Posterior vena cava (tissue), 2 donors: ENCODE measurements around the gene RAB18. TPM values are rescaled to one million over a fixed set of nuclear protein-coding genes. Genes with fewer than 3 reads are reported as not detected.
"Not testable (repeated sequence)": the region's sequence is repeated elsewhere in the genome, so short reads cannot be mapped to it uniquely, and the experiment has no call there.

Source experiments
- DNase-seq: peaks from one replicate; pipeline ENCODE4 v3.0.0-alpha.2; 2020; ENCODE audit warnings: low spot score
- intact Hi-C, 2 donors: fragments of 100-400 bp; cut with DNase I; formaldehyde crosslinking; loops; one replicate each; pipeline versions ENCODE4 v1.14.1 to v1.14.2; 2022 to 2023
- long read RNA-seq, 2 donors: library from polyadenylated mRNA; unstranded; transcript quantifications; one replicate each; pipeline ENCODE4 v2.0.0, GENCODE V29; 2020 to 2021
- total RNA-seq, 2 donors: library from RNA; stranded (reverse); fragmentation: NEBNext Ultra II Directional; extraction: Animal tissue kit (Norgen Biotek cat#: 25700); gene quantifications; one replicate each; pipeline ENCODE4 v1.2.1, GENCODE V29; 2021
- donor health status: DM: yes; HTN: yes; CAD: no.
- donor health status: DM: yes; HTN: yes; CAD: no.

Gene RAB18
- total RNA-seq = 10 to 100 TPM; 94.7 to 96.2 TPM
- long read RNA-seq, donor 1, full-length matches to known transcripts = 15 of 16 reads
- long read RNA-seq, donor 1, partial matches to known transcripts = 1 of 16 reads
- long read RNA-seq, donor 1, other reads (novel, unspliced or antisense) = 0 of 16 reads
- long read RNA-seq, donor 2, full-length matches to known transcripts = 74 of 79 reads
- long read RNA-seq, donor 2, partial matches to known transcripts = 1 of 79 reads
- long read RNA-seq, donor 2, other reads (novel, unspliced or antisense) = 4 of 79 reads

DNA sequence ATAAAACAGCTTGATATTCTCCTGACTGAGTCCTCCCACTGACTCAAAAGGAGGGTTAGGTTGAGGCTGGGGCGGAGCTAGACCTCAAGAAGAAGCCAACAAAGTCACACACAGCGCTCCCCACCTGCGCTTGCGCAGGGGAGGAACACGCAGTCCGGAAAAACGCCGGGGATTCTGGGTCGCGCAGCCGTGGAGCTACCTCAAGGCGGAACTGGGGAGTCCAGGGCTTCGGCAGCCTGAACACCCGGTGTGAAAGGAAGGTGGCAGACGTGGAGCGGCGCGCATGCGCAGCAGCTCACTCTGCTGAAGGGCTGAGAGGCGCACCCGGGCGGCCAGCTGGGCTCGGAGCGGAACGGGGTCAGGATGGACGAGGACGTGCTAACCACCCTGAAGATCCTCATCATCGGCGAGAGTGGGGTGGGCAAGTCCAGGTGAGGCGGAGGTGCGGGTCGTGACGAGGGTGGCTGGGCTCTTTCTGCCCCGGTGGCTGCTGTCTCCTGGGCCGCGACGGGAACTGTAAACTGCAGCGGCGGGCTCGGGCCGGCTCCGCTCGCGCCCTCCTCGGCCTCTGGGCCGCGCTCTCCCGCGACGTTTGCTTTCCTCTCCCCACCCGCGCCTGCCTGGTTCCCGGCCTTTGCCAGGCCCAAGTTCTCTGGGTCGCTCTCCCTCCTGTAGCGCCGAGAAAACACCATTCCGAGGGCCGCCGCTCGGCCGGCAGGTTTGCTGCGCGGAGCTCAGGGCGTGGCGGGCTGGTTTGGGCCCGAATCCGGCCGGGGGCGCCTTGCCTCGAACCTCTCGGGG lies at the start of gene RAB18:
Gene RAB18, plus strand, starts transcription at position 298 of the 801 bp plus-strand sequence. Its CDS starts 66 bp downstream, at position 364.
- DNase-seq = peak; percentile 100
- intact Hi-C loops = no loop called here

DNA sequence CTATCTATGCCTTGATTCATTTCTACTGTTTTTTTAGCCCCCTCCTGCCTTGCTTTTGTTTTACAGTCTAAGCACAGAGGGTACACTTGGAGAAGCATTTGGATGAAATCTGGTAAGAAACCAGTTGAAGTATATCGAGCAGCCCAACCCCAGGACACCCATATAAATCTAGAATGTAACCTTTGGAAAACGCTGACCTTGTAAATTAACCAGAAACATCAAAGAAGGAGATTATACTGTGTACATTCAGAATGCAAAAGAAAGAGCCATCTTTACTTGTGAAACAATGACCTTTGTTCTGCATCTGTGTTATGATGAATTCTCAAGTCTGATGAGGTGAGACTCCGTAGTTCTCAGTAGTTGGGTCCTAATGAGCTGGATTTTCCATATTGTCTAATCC lies 49.3 kb upstream of the RAB18 start:
- DNase-seq = no peak
- intact Hi-C loops = no loop called here

DNA sequence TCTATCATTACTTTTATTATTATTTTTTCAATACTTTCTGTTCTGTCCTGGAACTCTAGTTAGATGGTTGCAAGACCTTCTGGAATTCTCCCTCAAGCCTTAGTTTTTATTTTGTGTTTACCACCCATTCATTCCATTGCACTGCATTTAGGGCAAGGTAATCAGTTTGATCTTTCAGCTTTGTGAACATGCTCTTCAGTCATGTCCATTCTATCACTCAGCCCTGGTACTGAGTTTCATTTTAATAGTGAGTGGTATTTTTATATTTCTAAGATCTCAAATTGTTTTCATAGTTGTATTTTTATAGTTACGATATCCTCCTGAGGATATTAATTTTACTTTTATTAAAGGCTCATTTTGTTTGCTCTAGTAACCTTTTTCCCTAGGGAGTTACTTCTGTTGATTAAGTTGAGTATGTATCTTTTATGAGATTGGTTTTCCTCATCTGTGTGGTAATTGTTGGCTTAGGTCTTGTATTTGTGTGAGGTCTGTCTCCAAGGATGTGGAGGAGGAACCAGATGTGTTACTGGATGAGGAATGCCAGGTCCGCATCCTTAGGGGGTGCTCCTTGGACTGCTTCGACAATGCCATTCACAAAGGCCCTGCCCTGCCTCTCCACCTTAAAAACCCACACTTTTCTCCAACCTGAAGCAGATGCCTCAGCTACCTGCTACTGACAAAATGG lies 46.7 kb upstream of the RAB18 start:
- intact Hi-C loops = no loop called here
- no peak for DNase-seq

GRCh38 chr10:27457966-27458365 lies 46.1 kb upstream of the RAB18 start:
- intact Hi-C loops = no loop called here
- no peak for DNase-seq

- intact Hi-C loops = no loop called here
- no peak for DNase-seq
These were observed 42.8 kb upstream of the RAB18 start for GRCh38 chr10:27461312-27461711.

- no peak for DNase-seq
- intact Hi-C loops = no loop called here
These were observed 40.1 kb upstream of the RAB18 start for GRCh38 chr10:27463961-27464360.

- DNase-seq = no peak
- intact Hi-C loops = no loop called here
These were observed 39.1 kb upstream of the RAB18 start for GRCh38 chr10:27464993-27465392.

DNA sequence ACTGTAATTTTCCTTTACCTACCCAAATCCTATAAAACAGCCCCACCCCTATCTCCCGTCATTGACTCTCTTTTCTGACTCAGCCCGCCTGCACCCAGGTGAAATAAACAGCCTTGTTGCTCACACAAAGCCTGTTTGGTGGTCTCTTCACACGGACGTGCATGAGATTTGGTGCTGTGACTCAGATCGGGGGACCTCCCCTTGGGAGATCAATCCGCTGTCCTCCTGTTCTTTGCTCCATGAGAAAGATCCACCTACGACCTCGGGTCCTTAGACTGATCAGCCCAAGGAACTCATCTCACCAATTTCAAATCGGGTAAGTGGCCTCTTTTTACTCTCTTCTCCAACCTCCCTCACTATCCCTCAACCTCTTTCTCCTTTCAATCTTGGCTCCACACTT lies 38.5 kb upstream of the RAB18 start:
- intact Hi-C loops, DNase-seq: not testable (repeated sequence)

DNA sequence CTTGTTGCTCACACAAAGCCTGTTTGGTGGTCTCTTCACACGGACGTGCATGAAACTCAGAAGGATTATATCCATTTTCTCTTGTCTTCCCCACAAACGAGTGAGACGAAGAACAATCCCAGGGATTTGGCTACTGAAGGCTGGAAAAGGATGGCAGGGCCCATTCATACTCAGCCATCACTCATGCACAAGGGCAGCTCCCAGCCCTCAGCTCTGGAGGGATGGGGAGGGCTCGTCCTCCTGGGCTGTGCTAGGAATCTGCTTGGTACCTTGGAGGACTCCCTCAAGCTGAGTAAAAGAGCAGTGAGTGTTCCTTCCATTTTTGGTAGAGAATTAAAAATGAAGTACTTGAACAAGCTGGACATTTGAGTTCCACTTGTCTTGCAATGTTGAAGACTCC lies 33.2 kb upstream of the RAB18 start:
- intact Hi-C loops = no loop called here
- DNase-seq = no peak

DNA sequence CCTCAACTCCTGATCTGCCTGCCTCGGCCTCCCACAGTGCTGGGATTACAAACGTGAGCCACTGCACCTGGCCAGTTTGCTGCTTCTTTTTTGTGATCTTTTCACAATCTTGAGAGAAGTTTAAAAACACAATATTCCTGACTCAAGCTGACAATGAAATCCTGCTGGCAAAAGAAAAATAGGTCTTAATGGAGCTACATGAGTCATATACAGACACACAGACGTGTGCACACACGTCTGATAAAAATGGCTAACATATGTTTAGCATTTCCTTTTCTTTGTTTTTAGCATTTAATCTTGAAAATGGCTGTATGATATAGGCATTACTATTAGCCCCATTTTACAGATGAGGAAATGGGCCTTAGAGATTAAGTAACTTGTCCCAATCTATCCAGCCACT lies 29.4 kb upstream of the RAB18 start:
- no peak for DNase-seq
- intact Hi-C loops = no loop called here

- no peak for DNase-seq
- intact Hi-C loops = no loop called here
These were observed 25.1 kb upstream of the RAB18 start for GRCh38 chr10:27479016-27479415.

DNA sequence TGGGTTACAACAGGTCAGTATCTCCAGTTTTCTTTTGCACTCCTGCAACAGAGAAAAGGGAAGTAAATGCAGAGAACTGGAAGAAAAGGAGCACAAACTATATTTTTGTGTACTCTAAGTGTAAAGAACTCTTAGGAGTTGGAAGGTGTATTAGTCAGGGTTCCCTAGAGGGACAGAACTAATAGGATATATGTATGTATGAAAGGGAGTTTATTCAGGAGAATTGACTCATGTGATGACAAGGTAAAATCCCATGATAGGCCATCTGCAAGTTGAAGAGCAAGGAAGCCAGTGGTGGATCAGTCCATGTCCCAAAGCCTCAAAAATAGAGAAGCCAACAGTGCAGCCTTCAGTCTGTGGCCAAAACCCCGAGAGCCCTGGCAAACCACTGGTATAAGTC lies 22.6 kb upstream of the RAB18 start:
- no peak for DNase-seq
- intact Hi-C loops = no loop called here

DNA sequence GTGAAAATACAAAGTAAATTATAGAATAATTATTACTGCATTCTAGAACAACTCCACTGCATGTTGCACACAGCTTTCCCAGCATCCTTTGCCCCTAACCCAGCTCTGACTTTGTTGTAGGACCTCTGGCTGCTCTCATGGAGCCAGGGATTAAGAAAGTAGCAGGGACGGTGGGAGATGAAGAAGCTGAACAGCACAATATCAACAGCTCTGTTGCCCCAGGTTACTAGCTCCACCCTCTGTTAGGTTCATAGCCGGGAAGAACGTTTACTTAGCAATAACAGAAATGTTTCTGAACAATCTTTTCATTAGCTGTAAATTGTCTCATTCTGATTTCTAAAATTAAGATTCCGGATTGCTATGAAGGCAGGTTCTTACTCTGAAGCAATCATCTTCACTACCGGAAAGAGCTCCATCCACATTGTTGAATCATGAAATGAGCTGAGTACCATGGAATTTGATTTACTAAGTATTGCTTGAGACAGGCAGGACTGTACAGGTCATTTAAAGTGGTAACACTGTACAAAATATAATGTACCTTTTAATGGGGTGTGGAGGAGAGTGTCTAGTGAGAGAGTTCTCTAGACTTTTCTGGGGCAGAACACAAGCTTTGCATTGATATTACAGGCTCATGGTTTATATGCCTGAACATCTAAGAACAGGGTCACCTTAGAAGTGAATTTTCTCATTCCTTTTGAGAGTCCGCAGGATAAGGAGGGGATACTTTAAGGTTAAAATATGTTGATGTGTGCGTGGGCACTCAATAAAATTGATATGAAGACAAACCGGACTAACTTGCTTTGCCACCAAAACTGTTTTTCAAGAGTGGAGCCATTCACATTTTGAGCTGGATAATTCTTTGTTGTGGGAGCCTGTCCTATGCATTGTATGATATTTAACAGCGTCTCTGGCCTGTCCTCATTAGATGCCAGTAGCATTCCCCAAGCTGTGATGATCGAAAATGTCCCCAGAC lies 20.8 kb upstream of the RAB18 start:
- intact Hi-C loops = no loop called here

GRCh38 chr10:27485368-27485767 lies 18.7 kb upstream of the RAB18 start:
- intact Hi-C loops = no loop called here

More for the DNA sequence above, 20.8 kb upstream of the RAB18 start:
- DNase-seq = no peak

DNA sequence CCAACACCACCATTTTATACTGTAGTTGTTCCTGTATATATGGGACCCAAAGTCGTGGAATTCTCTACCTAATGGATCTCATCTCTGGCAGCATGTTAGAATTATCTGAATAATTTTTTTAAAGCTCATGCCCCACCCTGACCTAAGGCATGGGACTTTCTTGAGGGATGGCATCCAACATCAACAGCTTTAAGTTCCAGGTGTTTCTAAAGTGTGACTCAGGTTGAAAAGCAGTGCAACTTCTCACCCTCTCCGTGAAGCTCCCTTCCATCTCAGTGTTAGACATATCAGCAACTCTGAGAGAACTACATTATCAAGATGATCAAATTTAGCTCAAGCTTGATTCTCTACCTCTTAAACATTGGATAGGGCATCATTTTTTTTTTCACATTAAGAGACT lies 18.1 kb upstream of the RAB18 start:
- no peak for DNase-seq
- intact Hi-C loops = no loop called here

More at GRCh38 chr10:27485368-27485767, 18.7 kb upstream of the RAB18 start:
- DNase-seq = no peak

DNA sequence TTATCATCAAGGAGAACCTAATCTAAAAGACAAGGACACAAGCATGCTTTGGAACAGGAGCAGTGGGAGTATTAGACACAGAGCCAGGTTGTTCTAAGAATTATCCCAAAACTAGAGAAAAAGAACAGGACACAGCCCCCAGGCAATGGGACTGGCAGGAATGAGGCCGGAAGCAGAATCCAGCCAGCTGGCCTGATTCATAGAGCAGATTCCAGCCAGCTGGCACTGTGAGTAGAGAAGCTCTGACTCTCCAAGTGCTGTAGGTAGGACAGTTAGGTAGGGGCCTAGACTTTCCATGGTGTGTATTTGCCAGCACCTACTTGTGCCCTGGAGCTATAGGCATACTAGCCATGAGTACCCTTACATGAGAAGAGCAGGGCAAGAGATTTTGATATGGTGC lies 13.3 kb upstream of the RAB18 start:
- intact Hi-C loops = no loop called here
- no peak for DNase-seq

- DNase-seq = no peak
- intact Hi-C loops = no loop called here
These were observed 9.8 kb upstream of the RAB18 start for GRCh38 chr10:27494116-27494805.

DNA sequence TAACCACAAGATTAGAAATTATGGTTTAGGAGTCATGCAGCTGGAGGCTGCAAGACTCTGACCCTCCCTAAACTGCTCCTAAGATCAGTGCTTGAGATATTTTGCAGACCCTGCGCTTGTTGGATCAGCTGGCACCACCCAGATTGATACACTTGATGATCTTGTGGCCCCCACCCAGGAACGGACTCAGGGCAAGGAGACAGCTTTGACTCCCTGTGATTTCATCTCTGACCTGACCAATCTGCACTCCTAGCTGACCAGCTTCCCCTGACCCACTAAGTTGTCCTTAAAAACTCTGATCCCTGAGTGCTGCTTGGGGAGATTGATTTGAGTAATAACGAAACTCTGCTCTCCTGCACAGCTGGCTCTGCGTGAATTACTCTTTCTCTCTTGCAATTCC lies 8.0 kb upstream of the RAB18 start:
- DNase-seq = no peak
- intact Hi-C loops = no loop called here

- intact Hi-C loops = no loop called here
- DNase-seq = no peak
These were observed 4.0 kb upstream of the RAB18 start for GRCh38 chr10:27500096-27500495.
